Measurements from ENCODE around the gene SMIM45.

SMIM45 gene

GRCh38 chr22:41912338-41913039, 39.5 kb upstream of the SMIM45 start:
- Mint-ChIP-seq H3K4me3 (no peak overlapping the region), H3K27me3 (peaks cover 28% of the 10 kb centered on the region), H3K36me3 (ENCODE audit: low read depth) (no peaks in the 10 kb centered on the region), H3K4me1 (peaks cover 24% of the 10 kb centered on the region), H3K27ac (peak overlapping the region; percentile 51)
- no peak for DNase-seq
- no peaks in the 10 kb centered on the region for H3K9me3 ChIP-seq (ENCODE audit: control insufficient read depth, low read length, poor library complexity, severe bottlenecking)
- ATAC-seq, result no peak

- Mint-ChIP-seq H3K27ac (peak overlapping the region; percentile 51), H3K4me1 (peaks cover 20% of the 10 kb centered on the region), H3K27me3 (peaks cover 28% of the 10 kb centered on the region), H3K36me3 (ENCODE audit: low read depth) (no peaks in the 10 kb centered on the region), H3K4me3 (peak overlapping the region; percentile 49)
- no peaks in the 10 kb centered on the region for H3K9me3 ChIP-seq (ENCODE audit: control insufficient read depth, low read length, poor library complexity, severe bottlenecking)
- DNase-seq (no peak), ATAC-seq (no peak)
Measured at GRCh38 chr22:41913040-41913719, 38.8 kb upstream of the SMIM45 start.

DNA sequence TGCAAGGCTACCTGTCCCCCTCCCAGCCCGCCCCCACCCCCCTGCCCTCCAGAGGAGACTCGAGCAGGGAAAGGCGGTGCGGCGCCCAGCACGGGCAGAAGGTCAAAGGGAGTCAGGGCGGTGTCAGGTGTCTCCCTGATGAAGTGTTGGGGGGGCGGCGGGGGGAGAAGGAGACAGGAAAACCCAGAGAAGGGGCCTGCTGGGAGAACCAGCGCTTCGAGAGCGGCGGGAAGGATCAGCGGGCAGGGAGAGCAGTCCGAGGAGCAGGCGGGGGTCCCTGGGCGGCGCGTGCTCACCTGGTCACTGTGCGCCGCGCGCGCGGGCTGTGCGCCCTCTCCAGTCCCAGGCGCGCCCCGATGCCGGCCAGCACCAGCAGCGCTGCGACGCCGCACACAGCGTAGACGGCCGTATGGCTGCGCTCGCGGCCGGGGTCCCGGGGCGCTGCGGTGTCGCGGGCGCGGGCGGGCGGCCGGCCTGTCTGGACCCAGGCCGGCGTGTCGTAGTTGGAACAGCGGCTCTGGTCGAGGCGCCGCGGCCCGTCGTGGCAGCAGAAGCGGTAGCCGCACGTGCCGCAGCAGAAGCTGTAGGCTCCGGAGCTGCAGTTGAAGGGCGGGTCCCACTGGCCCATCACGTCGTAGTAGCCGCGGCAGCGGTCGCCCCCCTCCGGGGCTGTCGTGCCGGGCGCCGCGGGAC, 38.0 kb upstream of the SMIM45 start:
- DNase-seq (no peak), ATAC-seq (no peak)
- Mint-ChIP-seq H3K27ac (no peak overlapping the region), H3K27me3 (peaks cover 28% of the 10 kb centered on the region), H3K36me3 (ENCODE audit: low read depth) (no peaks in the 10 kb centered on the region), H3K4me1 (peaks cover 15% of the 10 kb centered on the region), H3K4me3 (no peak overlapping the region)
- no peaks in the 10 kb centered on the region for H3K9me3 ChIP-seq (ENCODE audit: control insufficient read depth, low read length, poor library complexity, severe bottlenecking)

- ATAC-seq, result no peak
- Mint-ChIP-seq H3K36me3 (ENCODE audit: low read depth) (no peaks in the 10 kb centered on the region), H3K27ac (no peak overlapping the region), H3K4me3 (peak overlapping the region; percentile 75), H3K27me3 (peaks cover 23% of the 10 kb centered on the region), H3K4me1 (peaks cover 16% of the 10 kb centered on the region)
- no peaks in the 10 kb centered on the region for H3K9me3 ChIP-seq (ENCODE audit: control insufficient read depth, low read length, poor library complexity, severe bottlenecking)
- no peak for DNase-seq
Measured at GRCh38 chr22:41914611-41915034, 37.3 kb upstream of the SMIM45 start.

DNA sequence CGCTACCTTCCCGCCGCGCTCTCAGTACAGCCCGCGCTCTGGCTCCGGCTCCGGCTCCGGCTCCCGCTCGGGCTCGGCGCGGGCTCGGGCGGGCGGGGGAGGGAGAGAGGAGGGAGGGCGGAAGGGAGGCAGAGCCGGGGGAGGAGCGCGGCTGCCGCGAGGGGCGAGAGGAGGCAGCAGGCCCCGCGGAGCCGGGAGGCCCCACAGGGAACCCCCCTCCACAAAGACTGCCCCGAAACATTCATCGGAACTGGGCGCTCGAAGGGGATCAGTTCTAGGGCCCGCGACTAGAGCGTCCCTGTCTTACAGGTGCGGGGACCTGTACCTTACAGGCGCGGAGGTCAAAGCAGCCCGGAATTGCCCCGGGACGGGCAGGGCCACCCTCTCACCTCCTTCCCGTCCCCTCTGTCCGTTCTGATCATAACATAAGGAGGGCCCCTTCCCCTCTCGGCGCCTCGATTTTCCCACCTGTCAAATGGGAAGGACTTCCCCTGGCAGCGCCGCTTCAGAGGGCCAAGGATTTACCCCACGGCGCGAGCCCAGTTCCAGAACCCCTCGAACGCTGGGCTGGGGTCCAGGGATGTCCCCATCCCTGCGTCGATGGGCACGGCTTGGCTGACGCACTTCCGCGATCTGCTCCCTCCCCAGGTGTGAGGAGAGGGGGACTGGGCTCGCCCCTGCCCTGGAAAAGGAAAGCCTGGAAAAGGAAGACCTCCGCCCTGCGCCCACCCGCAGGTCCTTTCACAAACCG, 36.7 kb upstream of the SMIM45 start, which contains the start of gene SHISA8:
Gene SHISA8 (minus strand): TSS at position 40 of the 751 bp plus-strand sequence. CDS start 407 bp downstream, outside the sequence.
- H3K4me3 Mint-ChIP-seq, result peak within 1 kb of the TSS; percentile 75
- H3K4me1 Mint-ChIP-seq, result peaks cover 16% of the 10 kb centered on the region
- peak; percentile 43 to 58 (median 52) for DNase-seq
- peak; percentile 64 for ATAC-seq
- H3K36me3 Mint-ChIP-seq (ENCODE audit: low read depth), result no peaks in the 10 kb centered on the region
- H3K27me3 Mint-ChIP-seq, result peaks cover 23% of the 10 kb centered on the region
- no peaks in the 10 kb centered on the region for H3K9me3 ChIP-seq (ENCODE audit: control insufficient read depth, low read length, poor library complexity, severe bottlenecking)
- peak within 1 kb of the TSS; percentile 70 for H3K27ac Mint-ChIP-seq

DNA sequence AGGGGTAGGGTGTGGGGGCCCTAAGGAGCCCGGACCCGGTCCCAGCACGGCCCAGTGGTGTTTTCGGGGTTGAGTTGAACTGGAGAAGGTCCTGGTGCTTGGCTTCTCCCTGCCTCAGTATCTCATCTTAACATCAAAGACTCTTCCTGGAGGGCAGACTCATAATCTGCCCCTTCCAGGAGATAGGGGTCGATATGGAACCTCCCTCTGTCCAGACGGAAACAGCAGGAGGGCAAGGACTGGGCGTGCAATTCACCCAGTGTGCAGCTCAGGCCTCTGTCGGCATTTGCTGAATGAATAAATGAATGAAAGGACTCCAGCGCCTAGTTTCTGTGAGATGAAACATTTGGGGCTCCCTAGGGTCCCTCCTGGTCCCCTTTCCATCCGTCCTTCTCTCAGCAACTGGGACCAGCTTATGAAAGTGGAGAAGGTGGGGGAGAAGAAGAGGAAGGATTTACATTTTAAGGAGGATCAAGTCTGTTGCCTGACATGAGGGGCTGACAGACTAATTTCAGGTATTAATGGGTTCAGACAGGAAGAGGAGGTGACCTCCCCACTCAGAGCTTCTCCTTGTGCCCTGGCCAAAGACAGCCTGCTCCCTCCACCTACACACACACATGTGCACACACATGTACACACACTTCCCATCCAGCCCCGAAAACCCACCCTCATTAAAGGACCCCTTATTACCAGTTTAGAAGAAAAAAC, 36.0 kb upstream of the SMIM45 start:
- no peaks in the 10 kb centered on the region for H3K9me3 ChIP-seq (ENCODE audit: control insufficient read depth, low read length, poor library complexity, severe bottlenecking)
- Mint-ChIP-seq H3K27ac (peak overlapping the region; percentile 70), H3K4me3 (peak overlapping the region; percentile 75), H3K27me3 (peaks cover 23% of the 10 kb centered on the region), H3K4me1 (peaks cover 18% of the 10 kb centered on the region), H3K36me3 (ENCODE audit: low read depth) (no peaks in the 10 kb centered on the region)
- DNase-seq (no peak), ATAC-seq (no peak)

- Mint-ChIP-seq H3K4me3 (peak overlapping the region; percentile 7), H3K27me3 (peaks cover 16% of the 10 kb centered on the region), H3K36me3 (ENCODE audit: low read depth) (no peaks in the 10 kb centered on the region), H3K4me1 (peaks cover 14% of the 10 kb centered on the region), H3K27ac (no peak overlapping the region)
- no peaks in the 10 kb centered on the region for H3K9me3 ChIP-seq (ENCODE audit: control insufficient read depth, low read length, poor library complexity, severe bottlenecking)
- no peak for ATAC-seq
- no peak for DNase-seq
Measured at GRCh38 chr22:41916745-41917358, 35.1 kb upstream of the SMIM45 start.

DNA sequence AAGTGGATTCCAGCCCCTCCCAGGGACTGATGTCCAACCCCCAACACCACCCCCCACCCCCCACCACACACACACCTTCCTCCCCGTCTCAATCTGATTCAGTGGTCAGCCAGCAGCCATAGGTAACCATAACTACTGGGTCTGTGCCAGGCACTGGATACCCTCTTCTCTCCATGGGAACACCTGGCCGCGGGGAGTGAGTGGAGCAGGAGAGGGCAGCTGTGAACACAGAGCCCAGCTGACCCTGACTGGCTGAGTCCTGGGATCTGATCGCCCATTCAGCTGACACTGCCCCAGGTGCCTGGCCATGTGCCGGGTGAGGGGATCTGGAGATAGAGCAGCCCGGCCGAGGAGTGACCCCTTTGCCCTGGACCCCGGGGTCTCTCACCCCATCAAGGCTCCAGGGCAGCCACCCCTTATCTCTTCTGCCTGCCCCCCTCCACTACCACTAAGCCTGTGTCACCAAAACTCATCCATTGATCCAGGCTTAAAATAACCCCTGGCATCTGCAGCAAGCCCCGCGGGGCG, 34.5 kb upstream of the SMIM45 start:
- H3K4me1 Mint-ChIP-seq, result peaks cover 14% of the 10 kb centered on the region
- DNase-seq (no peak), ATAC-seq (no peak)
- peaks cover 10% of the 10 kb centered on the region for H3K27me3 Mint-ChIP-seq
- H3K36me3 Mint-ChIP-seq (ENCODE audit: low read depth), result no peaks in the 10 kb centered on the region
- H3K9me3 ChIP-seq (ENCODE audit: control insufficient read depth, low read length, poor library complexity, severe bottlenecking), result no peaks in the 10 kb centered on the region
- H3K27ac Mint-ChIP-seq, result no peak overlapping the region
- no peak overlapping the region for H3K4me3 Mint-ChIP-seq

DNA sequence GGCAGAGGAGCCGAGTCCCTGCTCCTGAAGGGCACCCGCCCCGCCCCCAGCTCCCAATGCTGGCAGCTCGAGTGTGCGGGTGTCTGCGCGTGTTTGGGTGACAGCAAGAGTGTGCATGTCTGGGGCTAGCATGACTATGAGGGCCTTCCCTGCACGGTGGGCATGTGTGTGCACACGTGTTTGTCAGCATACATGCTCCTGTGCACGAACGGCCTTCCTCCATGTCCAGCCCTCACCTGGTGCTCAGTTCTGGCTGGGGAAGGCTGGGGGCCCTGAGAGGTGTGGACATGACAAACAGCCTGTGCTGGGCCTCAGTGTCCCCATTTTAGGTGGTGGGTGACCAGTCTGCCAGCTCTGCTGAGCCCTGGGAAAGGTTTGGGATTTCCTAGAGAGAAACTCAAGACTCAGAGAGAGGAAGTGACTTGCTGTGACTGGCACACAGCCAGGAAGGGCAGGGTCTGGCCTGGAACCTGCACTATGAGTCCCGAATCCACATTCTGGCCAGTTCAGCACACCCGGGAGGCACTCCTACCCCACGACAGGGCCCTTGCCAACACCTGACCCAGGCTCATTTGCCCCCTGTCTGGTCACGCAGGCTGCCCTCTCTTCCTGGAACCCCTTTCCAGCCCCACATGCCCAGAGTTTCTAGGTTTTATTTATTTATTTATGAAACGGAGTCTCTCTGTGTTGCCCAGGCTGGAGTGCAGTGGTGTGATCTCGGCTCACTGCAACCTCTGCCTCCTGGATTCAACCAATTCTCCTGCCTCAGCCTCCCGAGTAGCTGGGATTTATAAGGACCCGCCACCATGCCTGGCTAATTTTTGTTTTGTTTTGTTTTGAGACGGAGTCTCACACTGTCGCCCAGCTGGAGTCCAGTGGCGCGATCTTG, 33.8 kb upstream of the SMIM45 start:
- H3K9me3 ChIP-seq (ENCODE audit: control insufficient read depth, low read length, poor library complexity, severe bottlenecking), result no peaks in the 10 kb centered on the region
- Mint-ChIP-seq H3K36me3 (ENCODE audit: low read depth) (no peaks in the 10 kb centered on the region), H3K4me3 (no peak overlapping the region), H3K27ac (no peak overlapping the region), H3K27me3 (peaks cover 3% of the 10 kb centered on the region), H3K4me1 (peaks cover 9% of the 10 kb centered on the region)
- ATAC-seq (no peak), DNase-seq (no peak)

DNA sequence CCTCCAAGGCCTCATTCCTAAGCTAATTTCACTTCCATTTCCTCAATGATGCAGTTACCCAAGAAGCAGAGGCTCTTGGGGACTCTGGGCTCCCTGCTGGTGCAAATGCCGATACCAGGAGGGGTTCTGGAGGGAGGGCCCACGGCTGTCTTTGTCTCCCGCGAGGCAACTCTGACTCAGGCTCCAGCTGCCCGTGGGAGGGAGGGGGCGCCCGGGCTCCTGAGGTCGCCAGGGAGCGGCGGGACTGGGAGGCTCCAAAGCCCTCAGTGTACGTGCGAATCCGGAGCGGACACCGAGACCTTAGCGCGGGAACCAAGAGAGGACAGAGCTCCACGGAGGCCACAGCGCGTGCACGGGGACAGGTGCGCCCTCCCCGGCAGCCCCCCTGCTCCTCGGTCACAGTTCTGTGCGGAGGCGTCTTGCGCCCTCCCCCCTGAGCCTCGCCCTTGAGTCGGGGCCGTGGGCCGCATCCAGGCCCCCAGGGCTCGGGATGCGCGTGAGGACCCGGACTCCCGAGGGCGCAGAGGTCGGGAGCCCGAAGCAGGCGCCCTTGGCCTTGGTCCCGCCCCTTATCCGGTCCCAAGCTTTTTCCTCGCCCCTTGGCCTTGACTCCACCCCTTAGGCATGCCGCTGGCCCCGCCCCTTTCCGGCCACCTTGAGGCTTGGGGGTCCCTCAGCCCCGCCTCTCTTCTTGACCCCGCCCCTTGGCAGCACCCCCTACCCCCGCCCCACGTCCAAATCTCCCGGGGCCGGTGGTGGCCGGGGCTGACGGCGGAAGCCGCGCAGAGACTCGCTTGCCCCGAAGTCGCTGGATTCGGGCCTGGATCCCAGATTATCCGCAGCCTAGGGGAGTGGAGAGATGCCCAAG, 32.4 kb upstream of the SMIM45 start:
- Mint-ChIP-seq H3K4me3 (peak overlapping the region; percentile 80), H3K4me1 (peaks cover 9% of the 10 kb centered on the region), H3K36me3 (ENCODE audit: low read depth) (no peaks in the 10 kb centered on the region), H3K27ac (peak overlapping the region; percentile 27), H3K27me3 (no peaks in the 10 kb centered on the region)
- no peak for DNase-seq
- H3K9me3 ChIP-seq (ENCODE audit: control insufficient read depth, low read length, poor library complexity, severe bottlenecking), result no peaks in the 10 kb centered on the region
- peak; percentile 47 for ATAC-seq
